OCI-LY1 (cell line): Measurements from ENCODE around the gene TM9SF4.
A peak's percentile ranks its signal among the peaks of the same experiment; 100 is the strongest.
"Not testable (repeated sequence)": the region's sequence is repeated elsewhere in the genome, so short reads cannot be mapped to it uniquely, and the experiment has no call there.

Experiments used
- H2AFZ ChIP-seq: fragments of 200-600 bp; sonication (generic), shearing (Covaris generic); 2 replicates; pipeline ENCODE4 v1.6.0; 2014; ENCODE audit warnings: antibody characterized with exemption, mild to moderate bottlenecking, low read length
- H3F3A ChIP-seq: fragments of 200-600 bp; sonication (generic), shearing (Covaris generic); 2 replicates; pipeline ENCODE4 v1.6.0; 2014; ENCODE audit warnings: mild to moderate bottlenecking, antibody characterized with exemption, low read length, moderate library complexity; ENCODE audit not compliant: insufficient read depth
- H3K27ac ChIP-seq: fragments of 200-600 bp; sonication (generic); 2 replicates; pipeline ENCODE4 v1.5.1; 2014; ENCODE audit warnings: low read length, mixed run types, mild to moderate bottlenecking, low read depth; ENCODE audit not compliant: poor library complexity, severe bottlenecking
- H3K27me3 ChIP-seq: fragments of 200-600 bp; sonication (generic); 2 replicates; pipeline ENCODE4 v1.6.0; 2014; ENCODE audit warnings: antibody characterized with exemption, mild to moderate bottlenecking, low read length, moderate library complexity; ENCODE audit not compliant: insufficient read depth
- H3K36me3 ChIP-seq: fragments of 200-600 bp; sonication (generic); 2 replicates; pipeline ENCODE4 v1.6.1; 2014; ENCODE audit warnings: mild to moderate bottlenecking, antibody characterized with exemption, low read length, moderate library complexity, mixed read lengths; ENCODE audit not compliant: insufficient read depth
- H3K4me1 ChIP-seq: fragments of 200-600 bp; sonication (generic); 2 replicates; pipeline ENCODE4 v1.5.1; 2014; ENCODE audit warnings: mild to moderate bottlenecking, low read length, moderate library complexity; ENCODE audit not compliant: insufficient read depth, severe bottlenecking
- H3K4me2 ChIP-seq: fragments of 200-600 bp; sonication (generic), shearing (Covaris generic); 2 replicates; pipeline ENCODE4 v1.6.1; 2014; ENCODE audit warnings: low read length
- H3K4me3 ChIP-seq: fragments of 200-600 bp; sonication (generic); 2 replicates; pipeline ENCODE4 v1.5.1; 2014; ENCODE audit warnings: low read length, low read depth, mild to moderate bottlenecking, mixed read lengths; ENCODE audit not compliant: poor library complexity, severe bottlenecking
- H3K79me2 ChIP-seq: fragments of 200-600 bp; shearing (Covaris generic); 2 replicates; pipeline ENCODE4 v1.6.1; 2016; ENCODE audit warnings: mixed run types, low read length, mixed read lengths; ENCODE audit not compliant: insufficient read depth
- H3K9ac ChIP-seq: fragments of 200-600 bp; sonication (generic), shearing (Covaris generic); 2 replicates; pipeline ENCODE4 v1.6.1; 2014; ENCODE audit warnings: mild to moderate bottlenecking, low read length, mixed read lengths
- H3K9me2 ChIP-seq: fragments of 200-600 bp; sonication (generic), shearing (Covaris generic); 2 replicates; pipeline ENCODE4 v1.6.1; 2014; ENCODE audit warnings: low read depth, mild to moderate bottlenecking, low read length, mixed read lengths
- H3K9me3 ChIP-seq: fragments of 200-600 bp; shearing (Covaris generic); 2 replicates; pipeline ENCODE4 v1.6.1; 2014; ENCODE audit warnings: low read length, mixed read lengths
- H4K20me1 ChIP-seq: fragments of 200-600 bp; sonication (generic), shearing (Covaris generic); 2 replicates; pipeline ENCODE4 v1.6.0; 2016; ENCODE audit warnings: mild to moderate bottlenecking, low read length; ENCODE audit not compliant: insufficient read depth
- CTCF ChIP-seq: fragments of 200-600 bp; sonication (generic), shearing (Covaris generic); IDR thresholded peaks from 2 replicates; pipeline ENCODE4 v1.5.1; 2017; ENCODE audit warnings: mild to moderate bottlenecking, antibody characterized with exemption, low read length, moderate library complexity, mixed read lengths
- EZH2 ChIP-seq: fragments of 200-600 bp; sonication (generic), shearing (Covaris generic); IDR thresholded peaks from 2 replicates; pipeline ENCODE4 v1.8.0; 2017; ENCODE audit warnings: borderline replicate concordance, mixed run types, mild to moderate bottlenecking, antibody characterized with exemption, low read length, moderate library complexity, mixed read lengths

Gene TM9SF4

GRCh38 chr20:32195581-32195980, 86.1 kb downstream of the TM9SF4 start:
- Histone ChIP-seq H3F3A (no peaks in the 10 kb centered on the region), H3K79me2 (no peaks in the 10 kb centered on the region), H3K27ac (no peak overlapping the region), H3K4me3 (no peak overlapping the region), H3K9ac (no peak overlapping the region), H3K27me3 (no peaks in the 10 kb centered on the region), H2AFZ (no peak overlapping the region), H3K36me3 (peaks cover 82% of the 10 kb centered on the region), H3K9me2 (no peaks in the 10 kb centered on the region), H3K9me3 (no peaks in the 10 kb centered on the region), H3K4me1 (peaks cover 2% of the 10 kb centered on the region), H4K20me1 (no peaks in the 10 kb centered on the region), H3K4me2 (no peak overlapping the region)
- no peak for TF ChIP-seq EZH2
- no peak for TF ChIP-seq CTCF

- not testable (repeated sequence) for H4K20me1 ChIP-seq, H3K4me1 ChIP-seq, H3K4me2 ChIP-seq, H3K27ac ChIP-seq, H3K27me3 ChIP-seq, H3K9ac ChIP-seq, H3K9me2 ChIP-seq, H3K79me2 ChIP-seq, H2AFZ ChIP-seq, H3K4me3 ChIP-seq, H3F3A ChIP-seq, H3K9me3 ChIP-seq
- peaks cover 89% of the 10 kb centered on the region for H3K36me3 ChIP-seq
These were observed 87.1 kb downstream of the TM9SF4 start for GRCh38 chr20:32196613-32197012.

- H3K36me3 ChIP-seq: peaks cover 89% of the 10 kb centered on the region
These were observed 87.6 kb downstream of the TM9SF4 start for GRCh38 chr20:32197136-32197535.

More at GRCh38 chr20:32197136-32197535, 87.6 kb downstream of the TM9SF4 start:
- not testable (repeated sequence) for H3K9ac ChIP-seq, H3K4me3 ChIP-seq, H3K27me3 ChIP-seq, H3K79me2 ChIP-seq, H3K9me3 ChIP-seq, H3K4me2 ChIP-seq, H4K20me1 ChIP-seq, H3K27ac ChIP-seq, H3K9me2 ChIP-seq, H3K4me1 ChIP-seq, H2AFZ ChIP-seq, H3F3A ChIP-seq
- TF ChIP-seq CTCF: peak; percentile 25; the same call in 1 of the 2 replicates
